Stimulated activated CD4-positive, alpha-beta T cell treated with anti-CD3 and anti-CD28 coated beads, Interleukin-12 subunit alpha, Interleukin-12 subunit beta, amount 100 ng/mL, for 24 hours (primary cell): ENCODE results near the gene APBA1.
"Not testable (repeated sequence)": the region's sequence is repeated elsewhere in the genome, so short reads cannot be mapped to it uniquely, and the experiment has no call there.

ENCODE experiments used
- DNase-seq, 2 experiments: peaks; one replicate each; pipeline ENCODE4 v3.0.0-alpha.2; 2020; ENCODE audit warnings: low read depth in 2 of 2

APBA1 gene

GRCh38 chr9:69443178-69443577 is 229.0 kb downstream of the APBA1 start:
- no peak for DNase-seq

- no peak for DNase-seq
These were observed 229.7 kb downstream of the APBA1 start for GRCh38 chr9:69442486-69442885.

- not testable (repeated sequence) for DNase-seq
These were observed 231.8 kb downstream of the APBA1 start for GRCh38 chr9:69440254-69440955.

DNA sequence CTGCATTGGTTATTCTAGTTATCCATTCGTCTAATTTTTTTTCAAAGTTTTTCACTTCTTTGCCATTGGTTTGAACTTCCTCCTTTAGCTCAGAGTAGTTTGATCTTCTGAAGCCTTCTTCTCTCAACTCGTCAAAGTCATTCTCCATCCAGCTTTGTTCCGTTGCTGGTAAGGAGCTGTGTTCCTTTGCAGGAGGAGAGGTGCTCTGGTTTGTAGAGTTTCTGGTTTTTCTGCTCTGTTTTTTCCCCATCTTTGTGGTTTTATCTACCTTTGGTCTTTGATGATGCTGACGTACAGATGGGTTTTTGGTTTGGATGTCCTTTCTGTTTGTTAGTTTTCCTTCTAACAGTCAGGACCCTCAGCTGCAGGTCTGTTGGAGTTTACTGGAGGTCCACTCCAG is 232.5 kb downstream of the APBA1 start:
- DNase-seq, result not testable (repeated sequence)

DNA sequence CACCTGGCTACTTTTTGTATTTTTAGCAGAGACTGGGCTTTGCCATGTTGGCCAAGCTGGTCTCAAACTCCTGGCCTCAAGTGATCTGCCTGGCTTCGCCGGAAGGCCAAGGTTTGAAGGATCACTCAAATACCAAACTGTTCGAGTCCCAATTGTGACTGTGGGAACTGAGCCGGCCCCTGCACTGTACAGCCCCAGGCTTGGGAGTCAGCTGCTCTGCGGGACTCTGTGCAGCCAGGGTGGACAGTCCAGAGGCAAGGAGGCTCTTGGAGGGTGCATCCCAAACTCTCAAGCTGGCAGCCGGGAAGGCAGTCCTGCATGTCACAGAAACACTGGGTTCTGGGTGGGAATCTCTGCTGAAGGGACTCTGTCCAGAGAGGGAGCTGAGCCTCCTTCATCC is 238.2 kb downstream of the APBA1 start:
- DNase-seq, result no peak

DNA sequence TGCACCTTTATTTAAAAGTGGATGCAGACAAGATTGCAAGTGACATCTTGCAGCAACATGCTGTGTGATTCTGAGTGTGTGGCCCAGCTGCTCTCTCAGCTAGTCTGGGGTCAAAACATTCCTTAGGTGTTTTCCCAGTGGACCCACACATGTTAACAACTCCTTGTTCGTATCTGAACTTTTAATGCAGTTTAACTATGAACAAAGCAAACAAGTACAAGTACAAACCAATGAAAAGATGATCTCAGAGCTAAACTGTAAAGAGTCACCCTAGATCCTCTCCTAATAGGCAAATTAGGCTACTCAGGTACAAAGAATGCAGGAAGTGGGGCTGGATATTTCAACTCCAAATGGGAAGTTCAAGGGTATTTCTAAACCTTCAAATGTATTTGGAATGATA is 238.8 kb downstream of the APBA1 start:
- DNase-seq, result no peak

DNA sequence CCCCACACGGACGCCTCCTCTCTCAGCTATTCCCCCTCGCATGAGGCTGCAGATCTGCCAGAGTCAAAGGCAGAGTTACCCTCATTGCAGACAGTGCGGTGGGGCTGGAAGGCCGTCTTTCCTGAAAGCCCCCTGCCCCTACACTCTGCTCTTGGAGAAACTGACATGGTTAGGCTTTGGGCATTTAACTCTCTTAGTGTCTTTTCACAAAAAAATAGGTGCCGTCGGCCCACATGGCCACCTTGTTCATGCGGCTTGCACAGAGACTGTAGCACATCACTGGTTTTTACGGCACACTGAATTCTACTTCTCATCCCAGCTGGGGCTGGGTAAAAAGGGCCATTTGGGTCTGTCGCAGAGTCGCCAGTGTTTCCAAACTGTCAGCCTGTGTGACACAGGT is 239.5 kb downstream of the APBA1 start:
- DNase-seq, result no peak

GRCh38 chr9:69431777-69432176 is 240.4 kb downstream of the APBA1 start:
- DNase-seq, result no peak

DNA sequence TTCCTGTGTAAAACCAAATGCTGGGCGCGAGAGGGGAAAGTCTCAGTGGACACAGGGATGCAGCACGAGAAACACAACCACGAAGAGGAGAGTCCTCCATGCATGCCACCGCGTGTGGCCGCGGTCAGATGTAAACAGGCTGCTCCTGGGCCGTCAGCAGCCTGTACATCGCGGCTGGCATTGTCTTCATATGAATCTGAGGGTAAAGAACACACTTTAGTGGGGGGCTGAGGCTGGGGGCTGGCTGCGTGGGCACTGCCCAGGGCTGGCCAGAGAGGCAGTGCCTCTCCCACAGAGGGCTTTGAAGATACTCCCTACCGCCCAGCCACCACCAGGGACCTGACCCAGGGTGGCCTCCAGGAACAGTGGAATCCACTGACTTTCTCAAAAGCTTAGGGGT is 241.0 kb downstream of the APBA1 start:
- DNase-seq, result no peak

- DNase-seq, result no peak
These were observed 242.0 kb downstream of the APBA1 start for GRCh38 chr9:69430206-69430605.

DNA sequence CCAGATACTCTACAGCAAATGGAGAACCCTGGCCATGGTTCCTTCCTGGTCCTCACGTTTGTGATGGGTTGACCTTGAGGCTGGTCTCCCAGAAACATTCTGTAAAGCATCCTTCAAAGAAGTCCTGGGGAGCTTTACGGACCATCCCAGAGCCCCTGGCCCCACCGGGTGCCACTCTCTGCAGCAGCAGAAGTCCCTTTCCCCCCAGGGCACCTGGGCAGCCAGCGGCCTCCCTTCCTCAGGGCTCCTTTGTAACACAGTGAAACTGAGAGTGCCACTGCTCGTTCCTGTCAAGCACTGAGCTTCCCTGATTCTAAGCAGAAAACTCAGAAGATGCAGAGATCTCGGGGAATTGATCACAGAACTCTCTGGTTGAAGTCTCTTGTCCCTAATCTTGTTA is 242.9 kb downstream of the APBA1 start:
- no peak for DNase-seq

- no peak for DNase-seq
These were observed 244.0 kb downstream of the APBA1 start for GRCh38 chr9:69428017-69428785.

GRCh38 chr9:69427286-69427685 is 244.9 kb downstream of the APBA1 start:
- DNase-seq, result no peak

GRCh38 chr9:69425136-69425801 is 246.9 kb downstream of the APBA1 start:
- no peak for DNase-seq

GRCh38 chr9:69421908-69422801 is 250.0 kb downstream of the APBA1 start:
- DNase-seq, result peak in 1 of 2 experiments; percentile 10

GRCh38 chr9:69420611-69421270 is 251.4 kb downstream of the APBA1 start:
- DNase-seq, result no peak

- no peak for DNase-seq
These were observed 259.4 kb downstream of the APBA1 start for GRCh38 chr9:69412741-69413150.

DNA sequence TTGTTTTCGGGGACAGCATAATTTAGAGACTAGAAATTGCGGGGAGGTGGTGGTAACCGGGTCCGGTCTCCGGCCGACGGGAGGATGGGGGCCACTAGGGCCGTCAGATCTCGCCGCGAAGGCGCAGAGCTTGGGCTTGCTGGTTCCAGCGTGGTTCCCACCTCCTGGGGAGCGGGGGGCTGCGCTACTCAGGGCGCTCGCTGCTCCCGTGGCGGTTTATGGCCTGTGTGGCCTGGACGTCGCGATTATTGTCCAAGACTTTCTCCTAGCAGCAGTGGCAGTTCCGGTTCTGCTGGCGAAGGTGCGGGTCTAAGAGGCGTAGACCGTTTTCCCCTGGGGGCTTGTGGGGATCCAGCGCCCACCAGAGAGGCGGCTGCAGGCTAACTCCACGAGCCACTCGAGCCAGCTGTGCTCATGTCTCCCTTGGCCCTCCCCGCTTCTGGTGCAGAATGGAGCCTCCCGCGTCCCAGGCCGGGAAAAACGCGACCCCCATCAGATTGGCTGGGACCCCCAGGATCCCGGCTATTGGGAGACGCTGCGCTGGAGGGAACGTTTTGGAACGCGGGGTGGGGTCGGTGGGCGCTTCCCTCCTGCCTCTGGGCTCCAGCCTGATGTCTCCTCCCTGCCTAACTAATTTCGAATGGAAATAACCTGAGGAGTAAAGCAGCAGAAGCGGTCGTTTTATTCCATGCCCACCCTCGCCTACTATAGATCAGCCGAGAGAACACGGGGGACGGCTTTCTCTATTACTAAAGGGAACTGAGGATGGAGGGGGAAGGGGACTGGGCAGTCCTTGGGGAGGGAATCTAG is 260.0 kb downstream of the APBA1 start:
- DNase-seq, result no peak

DNA sequence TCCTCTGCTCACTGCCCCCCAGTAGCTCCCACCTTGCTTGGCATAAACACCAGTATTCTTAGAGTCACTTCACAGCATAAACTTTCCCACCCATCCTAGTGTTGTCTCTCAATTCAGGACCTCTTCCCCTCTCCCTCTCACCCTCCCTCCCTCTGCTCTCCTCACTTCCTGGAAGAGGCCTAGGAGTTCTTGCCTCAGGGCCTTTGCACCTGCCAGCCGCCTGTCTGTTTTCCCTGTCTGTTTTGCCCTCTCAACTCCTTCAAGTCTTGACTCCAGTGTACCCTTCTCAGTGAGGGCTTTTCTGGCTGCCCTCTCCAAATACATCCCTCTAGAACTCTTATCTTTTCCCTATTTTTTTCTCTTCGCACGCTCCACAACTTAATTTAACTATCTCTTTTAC is 260.9 kb downstream of the APBA1 start:
- DNase-seq, result no peak

GRCh38 chr9:69409936-69410335 is 262.2 kb downstream of the APBA1 start:
- DNase-seq, result not testable (repeated sequence)
